HG02852 (cell line): Measurements from ENCODE around the gene NFIX.

Experiments
- ATAC-seq: cut with Tn5 transposase; IDR thresholded peaks from one replicate; pipeline ENCODE4 v1.9.1; 2021; ENCODE audit warnings: mild to moderate bottlenecking, moderate library complexity; ENCODE audit not compliant: unreplicated experiment

NFIX gene

GRCh38 chr19:13018035-13018914 is 23.0 kb downstream of the NFIX start:
- ATAC-seq, result no peak

GRCh38 chr19:13019332-13019731 is 24.1 kb downstream of the NFIX start:
- ATAC-seq, result no peak

GRCh38 chr19:13020002-13020414 is 24.7 kb downstream of the NFIX start:
- no peak for ATAC-seq

- ATAC-seq, result no peak
Measured at GRCh38 chr19:13022111-13022858, 27.0 kb downstream of the NFIX start.

- ATAC-seq, result no peak
Measured at GRCh38 chr19:13022859-13023636, 27.8 kb downstream of the NFIX start.

- no peak for ATAC-seq
Measured at GRCh38 chr19:13023656-13024055, 28.4 kb downstream of the NFIX start.

- ATAC-seq, result no peak
Measured at GRCh38 chr19:13024126-13024950, 29.1 kb downstream of the NFIX start.

GRCh38 chr19:13024951-13025697 is 29.8 kb downstream of the NFIX start:
- no peak for ATAC-seq

- no peak for ATAC-seq
Measured at GRCh38 chr19:13025819-13026456, 30.7 kb downstream of the NFIX start.

- no peak for ATAC-seq
Measured at GRCh38 chr19:13026462-13027370, 31.4 kb downstream of the NFIX start.

- ATAC-seq, result no peak
Measured at GRCh38 chr19:13027557-13027956, 32.3 kb downstream of the NFIX start.

- no peak for ATAC-seq
Measured at GRCh38 chr19:13028027-13028426, 32.8 kb downstream of the NFIX start.

- ATAC-seq, result no peak
Measured at GRCh38 chr19:13029301-13029880, 34.1 kb downstream of the NFIX start.

GRCh38 chr19:13029893-13030292 is 34.6 kb downstream of the NFIX start:
- no peak for ATAC-seq

GRCh38 chr19:13031917-13032623 is 36.8 kb downstream of the NFIX start:
- no peak for ATAC-seq

GRCh38 chr19:13032837-13033236 is 37.6 kb downstream of the NFIX start:
- ATAC-seq, result no peak

GRCh38 chr19:13033244-13033643 is 38.0 kb downstream of the NFIX start:
- ATAC-seq, result no peak
